HL-60 (cell line): ENCODE data around the gene ATP11A.

Source experiments
- DNase-seq, 2 experiments: peaks; one replicate each; pipeline ENCODE4 v3.0.0-alpha.2; 2010 to 2020; ENCODE audit warnings: low read depth in 1 of 2, low spot score in 1 of 2
- H3K27ac ChIP-seq: fragments of 250-450 bp; sonication (Bioruptor Pico); replicated peaks from 2 replicates; pipeline ENCODE4 v1.5.1; 2020; ENCODE audit warnings: mild to moderate bottlenecking, moderate library complexity
- H3K27me3 ChIP-seq: fragments of 250-450 bp; sonication (Bioruptor Pico); 2 replicates; pipeline ENCODE4 v1.5.1; 2021; ENCODE audit warnings: mild to moderate bottlenecking, moderate library complexity; ENCODE audit not compliant: insufficient read depth, poor library complexity, severe bottlenecking
- H3K4me3 ChIP-seq: replicated peaks from 2 replicates; pipeline ENCODE4 v1.5.1; 2011; ENCODE audit warnings: mild to moderate bottlenecking, control low read depth, low read length; ENCODE audit not compliant: insufficient read depth
- CTCF ChIP-seq: IDR thresholded peaks from one replicate; pipeline ENCODE4 v1.5.1; 2011; ENCODE audit warnings: low read length, control low read depth, inconsistent platforms; ENCODE audit not compliant: insufficient read depth
- GABPA ChIP-seq: IDR thresholded peaks from 2 replicates; pipeline ENCODE4 v1.6.1; 2012; ENCODE audit warnings: low read depth
- POLR2AphosphoS5 ChIP-seq: IDR thresholded peaks from 2 replicates; pipeline ENCODE4 v1.6.1; 2012; ENCODE audit warnings: low read depth
- REST ChIP-seq: IDR thresholded peaks from 2 replicates; pipeline ENCODE4 v1.6.1; 2012; ENCODE audit warnings: low read depth; ENCODE audit not compliant: insufficient replicate concordance
- SPI1 ChIP-seq: IDR thresholded peaks from 2 replicates; pipeline ENCODE4 v1.6.1; 2012; ENCODE audit warnings: low read depth, mild to moderate bottlenecking, borderline replicate concordance

Gene ATP11A

GRCh38 chr13:112679932-112680677 is 9.7 kb upstream of the ATP11A start:
- Histone ChIP-seq H3K4me3 (no peak overlapping the region), H3K27ac (no peak overlapping the region), H3K27me3 (peaks cover 3% of the 10 kb centered on the region)
- no peak for TF ChIP-seq CTCF
- no peak for TF ChIP-seq REST
- no peak for TF ChIP-seq SPI1
- no peak for TF ChIP-seq POLR2AphosphoS5
- no peak for TF ChIP-seq GABPA
- no peak for DNase-seq

- TF ChIP-seq CTCF: no peak
- TF ChIP-seq SPI1: no peak
- no peak for TF ChIP-seq POLR2AphosphoS5
- no peak for TF ChIP-seq REST
- no peak for TF ChIP-seq GABPA
- Histone ChIP-seq H3K4me3 (no peak overlapping the region), H3K27ac (no peak overlapping the region), H3K27me3 (peaks cover 3% of the 10 kb centered on the region)
- no peak for DNase-seq
Observed at GRCh38 chr13:112680741-112681360, 9.0 kb upstream of the ATP11A start.

- DNase-seq: no peak
- TF ChIP-seq CTCF (no peak), GABPA (no peak), REST (no peak), POLR2AphosphoS5 (no peak), SPI1 (no peak)
- H3K27me3 ChIP-seq: no peaks in the 10 kb centered on the region
- H3K4me3 ChIP-seq: no peak overlapping the region
- no peak overlapping the region for H3K27ac ChIP-seq
Observed at GRCh38 chr13:112683581-112683980, 6.3 kb upstream of the ATP11A start.
